HG02884 (cell line): ENCODE results near the gene C11orf91.
"Not testable (repeated sequence)": the region's sequence is repeated elsewhere in the genome, so short reads cannot be mapped to it uniquely, and the experiment has no call there.

Experiments
- ATAC-seq: cut with Tn5 transposase; IDR thresholded peaks from one replicate; pipeline ENCODE4 v1.9.1; 2021; ENCODE audit warnings: mild to moderate bottlenecking, moderate library complexity; ENCODE audit not compliant: unreplicated experiment

C11orf91 gene

DNA sequence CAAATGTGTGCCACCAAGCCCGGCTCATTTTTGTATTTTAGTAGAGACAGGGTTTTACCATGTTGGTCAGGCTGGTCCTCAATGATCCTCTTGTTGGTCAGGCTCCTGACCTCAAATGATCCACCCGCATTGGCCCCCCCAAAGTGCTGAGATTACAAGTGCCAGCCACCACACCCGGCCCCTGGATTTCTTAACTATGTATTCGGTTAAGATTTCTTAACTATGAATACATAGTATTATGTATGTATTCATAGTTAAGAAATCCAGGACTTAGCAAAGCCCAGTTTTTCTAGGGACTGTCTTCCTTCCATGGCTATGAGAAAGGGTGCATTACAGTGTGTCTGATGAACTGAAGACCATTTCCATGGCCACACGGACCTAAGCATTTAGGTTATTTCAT is 1.7 kb downstream of the C11orf91 start:
- no peak for ATAC-seq

DNA sequence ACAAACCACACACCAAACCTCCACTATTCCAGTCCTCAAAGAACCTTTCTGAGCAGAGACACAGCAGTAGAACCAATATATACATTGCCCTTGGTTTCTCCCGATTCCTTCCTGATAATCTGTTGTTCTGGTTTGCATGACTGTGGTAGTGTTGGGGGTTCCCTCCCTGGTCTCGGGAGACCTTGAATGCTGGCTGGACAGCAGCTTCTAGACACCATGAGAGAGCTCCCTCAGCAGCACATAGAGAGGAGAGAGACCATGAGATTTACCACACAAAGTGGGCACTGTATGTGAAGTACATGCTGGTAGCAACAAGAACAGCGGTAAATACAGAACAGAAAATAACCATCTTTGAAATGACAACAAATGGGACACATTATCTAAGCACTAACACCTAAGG is 2.6 kb downstream of the C11orf91 start:
- ATAC-seq, result no peak

DNA sequence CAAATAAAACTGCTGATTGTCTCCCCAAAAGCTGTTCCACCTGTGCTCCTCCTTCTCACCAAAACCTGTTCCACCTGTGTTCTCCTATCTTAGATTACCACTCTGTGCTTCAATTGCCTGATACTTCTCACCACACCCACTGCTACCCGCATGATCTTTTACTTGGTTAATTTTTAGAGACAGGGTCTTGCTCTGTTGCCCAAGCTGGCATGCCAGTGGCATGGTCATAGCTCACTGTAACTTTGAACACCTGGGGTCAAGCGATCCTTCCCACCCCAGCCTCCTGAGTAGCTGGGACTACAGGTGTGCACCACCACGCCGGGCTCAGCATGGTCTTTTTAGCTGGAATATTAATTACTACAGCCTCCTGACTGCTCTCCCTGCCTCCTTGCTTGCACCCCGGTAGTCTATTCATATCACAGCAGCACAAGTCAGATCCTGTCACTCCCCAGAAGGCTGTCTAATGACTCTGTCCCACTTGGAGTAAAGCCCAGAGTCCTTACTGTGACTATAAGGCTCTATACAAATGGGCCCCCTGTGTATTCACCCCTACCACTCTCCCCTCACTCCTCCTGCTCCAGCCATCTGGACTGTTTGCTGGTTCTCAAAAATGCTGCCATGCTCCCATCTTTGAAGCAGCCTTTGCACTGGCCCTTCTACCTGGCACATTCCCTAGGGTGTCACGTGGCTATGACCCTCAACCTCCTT is 3.5 kb downstream of the C11orf91 start:
- ATAC-seq, result no peak

DNA sequence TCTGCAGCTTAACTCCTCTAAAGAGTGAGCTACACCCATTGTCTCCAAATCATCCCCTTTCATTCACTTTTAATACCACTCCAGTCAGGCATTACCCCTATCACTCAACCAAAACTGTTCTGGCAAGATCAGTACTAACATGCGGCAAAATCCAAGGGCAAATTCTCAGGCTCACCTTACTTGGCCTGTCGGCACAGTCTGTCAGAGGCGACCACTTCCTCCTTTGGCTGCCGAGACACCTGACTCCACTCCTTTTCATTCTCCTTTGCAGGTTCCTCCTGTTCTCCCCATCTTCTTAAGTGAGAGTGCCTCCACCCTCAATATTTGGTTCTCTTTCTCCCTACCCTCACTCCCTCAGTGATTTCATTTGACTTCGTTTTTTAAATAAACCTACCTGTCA is 4.2 kb downstream of the C11orf91 start:
- ATAC-seq, result no peak

DNA sequence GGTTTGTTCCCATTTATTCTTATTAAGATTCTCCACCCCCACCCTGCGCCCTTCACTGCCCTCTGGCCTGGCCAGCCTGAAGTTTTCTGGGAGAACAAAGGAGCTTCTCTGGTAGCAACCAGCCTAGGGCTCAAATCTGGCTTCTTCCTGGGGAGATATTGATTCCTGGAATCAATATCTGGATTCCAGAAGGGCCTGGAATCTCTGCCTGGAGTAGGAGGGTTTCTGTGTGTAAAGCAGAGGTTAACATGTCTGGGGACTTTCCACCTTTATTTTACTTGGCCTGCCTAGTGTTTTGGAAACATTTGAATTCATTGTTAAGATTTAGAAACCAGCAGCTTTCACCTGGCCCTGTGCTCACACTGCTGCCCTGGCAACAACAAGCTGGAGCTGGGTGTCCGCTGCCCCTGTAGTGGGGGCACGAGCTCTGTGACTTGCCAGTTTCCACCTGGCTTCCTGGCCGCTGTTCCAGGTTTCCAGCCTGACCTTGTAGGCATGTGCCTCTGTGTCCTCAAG is 5.5 kb downstream of the C11orf91 start:
- ATAC-seq, result no peak

DNA sequence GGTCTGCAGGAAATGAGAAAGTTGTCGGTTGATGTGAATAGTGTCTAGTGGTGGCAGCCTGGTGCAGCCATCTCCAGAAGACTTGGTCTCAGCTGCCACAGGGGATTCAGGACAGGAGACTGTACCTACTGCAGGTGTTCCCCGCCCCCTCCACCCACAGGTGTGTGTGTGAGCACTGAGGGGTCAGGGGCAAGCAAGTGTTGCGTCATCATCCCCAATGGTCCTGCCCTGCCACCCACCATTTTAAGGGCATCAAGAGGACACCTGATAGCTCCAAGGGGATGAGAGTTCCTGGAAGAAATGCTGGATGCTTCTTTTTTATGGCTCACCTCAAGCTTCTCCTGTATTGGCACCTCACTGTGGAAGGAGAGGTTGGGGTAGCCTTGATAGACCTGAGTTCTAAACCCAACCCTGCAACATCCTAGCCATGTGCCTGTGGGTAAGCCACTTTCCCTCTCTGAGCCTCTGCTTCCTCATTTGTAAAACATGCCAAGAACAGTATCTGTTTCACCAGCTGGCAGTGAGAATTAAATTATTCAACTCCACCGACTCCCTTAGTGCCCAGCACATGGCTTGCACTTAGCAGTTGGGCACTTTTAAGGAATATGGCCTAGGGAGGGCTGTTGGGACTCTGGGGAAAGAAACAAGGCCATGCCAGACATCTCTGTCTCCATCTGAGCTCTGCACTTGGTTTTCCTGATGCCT is 6.1 kb downstream of the C11orf91 start:
- ATAC-seq, result no peak

DNA sequence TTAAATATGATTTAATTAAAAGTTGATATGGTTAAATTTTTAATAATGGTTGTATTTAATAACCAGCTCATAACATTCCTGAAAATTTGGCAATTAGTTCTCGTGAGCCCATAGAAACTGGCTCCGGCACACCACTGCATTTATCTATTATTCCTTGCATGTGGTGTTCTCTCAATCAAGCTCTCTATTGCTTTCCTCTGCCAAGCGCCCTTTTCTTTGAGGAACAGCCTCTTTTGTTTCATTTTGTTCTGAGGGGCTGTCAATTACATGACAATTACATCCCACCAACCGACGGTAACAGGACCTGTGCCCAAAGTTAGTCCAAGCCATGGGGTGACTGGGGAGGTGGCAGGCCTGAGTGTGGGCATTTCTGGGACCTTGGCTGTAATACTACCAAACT is 8.1 kb downstream of the C11orf91 start:
- ATAC-seq, result no peak

DNA sequence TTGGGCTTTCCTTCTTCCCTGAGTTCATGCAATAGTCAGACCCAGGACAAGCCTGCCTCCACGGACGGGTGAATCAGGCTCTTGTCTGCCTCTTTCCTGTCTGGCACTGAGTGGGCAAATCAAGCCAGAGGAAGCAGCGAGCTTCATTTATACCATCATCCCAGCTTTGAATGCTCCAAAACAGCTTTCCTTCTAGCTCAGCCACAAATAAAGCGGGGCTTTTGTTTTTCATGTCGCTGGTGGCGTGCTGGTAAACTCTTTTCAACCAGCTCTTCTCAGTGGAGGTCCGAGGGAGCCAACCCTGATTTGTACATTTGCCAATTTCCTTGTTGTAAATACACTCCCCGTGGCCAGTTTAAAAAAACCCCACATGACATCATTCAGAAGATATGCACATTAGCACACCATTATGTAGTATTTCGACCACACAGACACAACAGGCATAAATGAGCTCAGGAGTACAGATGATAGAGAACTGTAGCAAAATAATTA is 8.6 kb downstream of the C11orf91 start:
- ATAC-seq, result no peak

DNA sequence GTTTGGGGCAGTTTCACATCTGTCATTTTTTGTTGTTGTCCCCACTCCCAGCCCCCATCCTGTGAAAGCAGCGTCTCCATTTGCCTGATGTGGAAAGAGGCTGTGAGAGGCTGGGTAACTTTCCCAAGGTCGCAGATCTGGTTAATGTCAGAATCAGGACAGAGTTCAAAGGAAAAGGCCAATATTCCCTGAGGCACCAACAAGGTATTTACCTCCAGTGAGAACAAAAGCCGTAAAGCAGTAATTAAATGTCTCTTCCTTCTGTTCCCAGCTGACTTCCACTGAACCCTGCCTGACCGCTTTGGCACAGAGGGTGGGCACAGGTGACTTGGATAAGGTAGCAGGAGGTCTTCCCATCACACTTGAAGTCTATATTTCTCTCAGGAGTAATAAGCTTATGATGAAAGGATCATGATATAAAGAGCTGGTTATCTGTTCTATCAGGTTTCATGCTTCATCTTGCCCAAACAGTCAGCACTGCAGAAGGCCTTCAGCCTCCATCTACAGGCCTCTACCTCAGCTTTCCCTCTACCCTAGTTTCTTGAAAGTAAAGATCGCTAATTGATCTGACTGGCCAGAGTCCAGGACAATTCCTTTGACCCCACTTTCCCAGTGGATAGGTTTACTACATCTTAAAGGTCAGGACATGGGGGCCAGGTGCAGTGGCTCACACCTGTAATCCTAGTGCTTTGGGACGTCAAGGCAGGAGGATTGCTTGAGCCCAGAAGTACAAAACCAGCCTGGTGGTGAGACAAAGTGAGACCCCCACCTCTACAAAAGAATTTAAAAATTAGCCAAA is 9.4 kb downstream of the C11orf91 start:
- ATAC-seq, result no peak

DNA sequence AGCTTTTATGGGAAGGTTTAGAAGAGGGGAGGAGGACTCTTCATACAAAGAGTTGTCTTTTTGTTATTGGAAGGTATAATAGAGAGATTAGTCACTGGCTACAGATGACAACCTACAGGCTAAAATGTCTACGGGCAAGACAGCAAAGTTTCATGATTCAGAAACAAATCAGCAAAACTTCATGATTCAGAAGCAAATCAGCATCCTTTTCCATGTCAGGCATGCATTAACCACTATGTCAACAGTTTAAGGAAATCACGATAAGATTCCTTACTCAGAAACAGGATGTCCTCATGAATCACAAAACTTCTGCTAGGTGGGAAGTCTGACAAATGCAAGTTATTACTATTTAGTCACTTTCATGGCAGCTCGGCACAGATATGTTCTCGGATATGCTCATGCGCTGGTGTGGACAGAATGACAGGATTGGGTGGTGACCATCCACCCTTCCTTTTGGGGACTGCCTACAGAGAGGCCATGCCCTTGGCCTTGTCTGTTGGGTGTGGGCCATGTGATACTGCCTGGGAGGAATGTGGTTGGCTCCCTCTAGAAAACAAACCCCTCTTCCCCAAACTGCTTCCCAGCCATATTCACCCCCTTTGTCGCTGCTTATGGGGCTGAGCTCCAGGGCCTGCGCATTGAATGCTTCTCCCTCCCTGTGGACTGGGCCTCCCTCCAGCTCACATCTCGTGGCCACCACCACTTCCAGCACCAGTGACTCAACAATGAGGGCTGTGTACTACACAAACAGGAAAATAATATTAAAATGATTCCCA is 10.1 kb downstream of the C11orf91 start:
- no peak for ATAC-seq

DNA sequence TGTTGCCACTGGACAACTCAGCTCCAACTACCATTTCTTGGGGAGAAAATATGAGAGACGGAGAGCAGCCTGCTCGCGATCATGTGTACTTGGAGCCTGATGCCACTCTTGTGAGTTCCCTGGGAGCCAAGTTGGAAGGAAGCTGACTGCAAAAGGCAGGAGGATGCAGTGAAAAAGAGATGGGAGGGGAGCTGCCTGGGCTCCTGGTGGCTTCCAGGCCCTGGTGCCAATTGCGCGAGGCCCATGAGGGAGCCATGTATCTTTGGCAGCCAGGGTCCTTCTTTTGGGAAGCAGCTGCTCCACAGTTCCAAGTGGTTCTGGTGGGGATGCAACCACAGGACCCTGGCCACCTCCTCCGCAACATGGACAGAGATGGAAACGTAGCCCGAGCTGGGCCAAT is 11.1 kb downstream of the C11orf91 start:
- ATAC-seq, result no peak

DNA sequence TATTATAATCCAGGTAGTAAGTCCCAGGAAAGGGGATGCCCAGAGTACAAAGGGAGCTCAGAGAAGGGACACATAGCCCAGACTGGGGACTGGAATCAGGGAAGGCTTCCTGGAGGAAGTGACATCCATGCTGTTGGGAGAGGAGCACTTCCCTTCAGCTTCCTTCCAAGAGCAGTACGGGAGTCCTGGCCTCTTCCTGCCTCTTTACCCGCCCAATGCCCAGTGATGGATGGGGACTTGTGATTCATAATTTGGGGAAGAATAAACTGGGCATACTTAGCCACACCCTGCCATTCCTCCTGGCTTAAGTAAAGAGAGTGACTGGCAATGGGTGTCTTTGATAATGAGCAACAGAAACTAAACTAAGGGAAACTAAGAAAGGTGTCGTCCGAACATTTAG is 11.5 kb downstream of the C11orf91 start:
- no peak for ATAC-seq

DNA sequence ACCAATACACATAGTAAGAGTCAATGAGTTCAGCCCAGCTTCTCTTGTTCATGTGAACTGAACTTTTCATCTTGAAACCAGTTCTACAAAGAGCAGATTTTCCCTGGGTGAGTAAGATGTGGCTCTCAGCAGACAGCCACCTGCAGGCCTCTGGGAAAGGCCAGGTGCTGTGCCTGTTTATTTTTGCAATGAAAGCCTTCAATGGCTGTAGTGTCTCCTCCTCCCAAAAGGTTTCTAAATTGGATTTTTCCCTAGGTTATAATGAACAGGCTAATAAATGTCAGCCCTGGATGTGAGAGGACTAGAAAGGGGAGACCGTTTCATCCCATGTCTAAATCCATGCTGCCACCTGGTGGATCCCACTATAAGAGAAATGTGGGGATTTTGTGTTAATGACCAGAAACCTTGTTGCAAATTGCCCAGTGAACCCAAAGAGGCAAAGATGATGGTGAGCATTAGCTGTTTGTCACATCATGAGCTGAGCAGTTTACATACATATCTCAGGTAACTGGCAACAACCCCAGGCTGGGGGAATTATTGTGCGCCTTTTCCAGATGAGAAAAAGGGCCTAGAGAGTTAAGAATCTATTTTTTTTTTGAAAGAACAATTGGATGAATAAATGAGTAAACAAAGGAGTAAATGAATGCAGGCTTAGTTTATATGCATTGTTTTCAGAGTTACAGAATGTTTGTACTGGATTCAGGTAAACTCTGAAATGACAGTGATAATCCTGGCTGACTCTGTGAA is 12.7 kb downstream of the C11orf91 start:
- ATAC-seq, result no peak

DNA sequence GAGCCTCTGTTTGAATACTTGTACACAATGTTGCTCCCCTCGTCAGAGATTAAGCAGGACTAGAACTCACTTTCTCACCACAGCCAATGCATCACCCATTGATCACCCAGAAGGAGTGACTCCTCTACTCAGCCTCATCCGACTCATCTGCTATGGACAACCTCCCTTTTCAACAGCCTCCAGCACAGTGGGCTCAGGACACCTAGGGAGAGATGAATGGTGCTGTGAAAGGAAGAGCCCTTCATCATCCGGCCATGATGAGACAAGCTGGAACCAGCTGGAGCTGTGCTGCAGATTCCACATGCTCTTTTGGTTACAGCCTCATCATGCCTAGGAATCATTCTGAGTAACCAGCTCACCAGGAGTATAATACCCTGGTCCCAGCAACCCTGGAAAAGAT is 15.5 kb downstream of the C11orf91 start:
- ATAC-seq, result no peak

DNA sequence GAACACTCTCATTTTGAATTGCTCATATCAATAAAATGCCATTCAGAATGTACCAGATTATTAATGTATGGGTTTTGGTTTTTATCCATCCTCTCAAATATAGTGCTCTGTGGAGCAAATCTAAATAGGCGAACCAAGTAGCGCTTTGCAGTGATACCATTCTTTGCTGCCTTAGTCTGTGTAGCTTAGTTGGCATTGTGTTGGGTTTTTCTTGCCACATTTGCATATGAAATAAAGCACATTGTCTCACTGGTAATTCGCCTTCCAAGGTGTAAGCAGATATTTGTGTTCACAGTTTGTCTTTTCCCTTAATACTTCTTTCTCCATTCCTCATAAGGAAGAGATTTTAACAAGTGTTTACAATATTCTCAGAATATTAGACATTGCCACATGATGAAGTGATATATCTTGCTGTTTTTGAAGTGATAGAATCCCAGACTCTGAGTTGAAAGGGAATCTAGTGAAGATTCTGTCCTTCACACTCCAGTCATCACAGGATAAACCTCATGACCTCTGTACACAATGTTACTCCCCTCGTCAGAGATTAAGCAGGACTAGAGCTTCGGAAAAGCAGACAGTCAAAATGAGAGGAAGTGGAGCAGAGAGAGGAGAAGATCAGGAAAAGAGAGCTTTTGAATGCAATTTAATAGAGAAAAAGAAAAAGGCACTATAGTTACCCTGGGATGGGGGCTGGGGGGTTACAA is 16.5 kb downstream of the C11orf91 start:
- no peak for ATAC-seq

DNA sequence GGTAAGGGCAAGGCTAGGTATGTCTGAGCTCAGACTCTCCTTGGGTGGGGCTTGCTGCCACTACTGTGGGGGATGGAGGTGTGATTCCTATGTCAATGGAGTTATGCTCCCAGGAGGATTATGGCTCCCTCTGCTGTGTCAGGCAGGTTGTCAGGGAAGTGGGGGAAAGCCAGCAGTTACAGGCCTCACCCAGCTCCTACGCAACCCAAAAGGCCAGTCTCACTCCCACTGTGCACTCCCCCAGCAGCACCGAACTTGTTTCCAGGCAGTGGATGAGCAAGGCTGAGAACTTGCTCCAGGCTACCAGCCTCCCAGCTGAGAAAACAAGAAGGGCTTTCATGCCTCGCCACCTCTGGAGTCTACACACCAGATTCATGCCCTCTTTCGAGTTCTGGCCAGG is 18.2 kb downstream of the C11orf91 start:
- no peak for ATAC-seq

DNA sequence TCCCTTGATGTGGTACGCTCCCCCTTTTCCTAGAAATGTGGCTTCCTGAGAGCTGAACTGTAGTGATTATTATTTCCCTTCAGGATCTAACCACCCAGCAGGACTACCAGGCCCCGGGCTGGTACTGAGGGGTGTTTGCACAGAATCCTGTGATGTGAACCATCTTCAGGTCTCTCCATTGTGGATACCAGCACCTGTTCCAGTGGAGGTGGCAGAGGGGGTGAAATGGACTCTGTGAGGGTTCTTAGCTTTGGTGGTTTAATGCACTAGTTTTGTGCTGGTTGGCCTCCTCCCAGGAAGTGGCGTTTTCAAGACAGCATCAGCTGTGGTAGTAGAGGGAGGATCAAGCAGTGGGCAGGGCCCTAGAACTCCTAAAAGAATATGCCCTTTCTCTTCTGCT is 18.6 kb downstream of the C11orf91 start:
- ATAC-seq, result no peak

DNA sequence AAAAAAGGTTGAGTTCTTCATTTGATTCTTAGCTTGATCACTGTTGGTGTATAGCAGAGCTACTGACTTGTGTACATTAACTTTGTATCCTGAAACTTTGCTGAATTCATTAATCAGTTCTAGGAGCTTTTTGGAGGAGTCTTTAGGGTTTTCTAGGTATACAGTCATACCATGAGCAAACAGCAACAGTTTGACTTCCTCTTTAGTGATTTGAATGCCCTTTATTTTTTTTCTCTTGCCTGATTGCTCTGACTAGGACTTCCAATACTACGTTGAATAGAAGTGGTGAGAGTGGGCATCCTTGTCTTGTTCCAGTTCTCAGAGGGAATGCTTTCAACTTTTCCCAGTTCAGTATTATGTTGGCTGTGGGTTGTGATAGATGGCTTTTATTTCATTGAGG is 22.0 kb downstream of the C11orf91 start:
- ATAC-seq, result not testable (repeated sequence)

DNA sequence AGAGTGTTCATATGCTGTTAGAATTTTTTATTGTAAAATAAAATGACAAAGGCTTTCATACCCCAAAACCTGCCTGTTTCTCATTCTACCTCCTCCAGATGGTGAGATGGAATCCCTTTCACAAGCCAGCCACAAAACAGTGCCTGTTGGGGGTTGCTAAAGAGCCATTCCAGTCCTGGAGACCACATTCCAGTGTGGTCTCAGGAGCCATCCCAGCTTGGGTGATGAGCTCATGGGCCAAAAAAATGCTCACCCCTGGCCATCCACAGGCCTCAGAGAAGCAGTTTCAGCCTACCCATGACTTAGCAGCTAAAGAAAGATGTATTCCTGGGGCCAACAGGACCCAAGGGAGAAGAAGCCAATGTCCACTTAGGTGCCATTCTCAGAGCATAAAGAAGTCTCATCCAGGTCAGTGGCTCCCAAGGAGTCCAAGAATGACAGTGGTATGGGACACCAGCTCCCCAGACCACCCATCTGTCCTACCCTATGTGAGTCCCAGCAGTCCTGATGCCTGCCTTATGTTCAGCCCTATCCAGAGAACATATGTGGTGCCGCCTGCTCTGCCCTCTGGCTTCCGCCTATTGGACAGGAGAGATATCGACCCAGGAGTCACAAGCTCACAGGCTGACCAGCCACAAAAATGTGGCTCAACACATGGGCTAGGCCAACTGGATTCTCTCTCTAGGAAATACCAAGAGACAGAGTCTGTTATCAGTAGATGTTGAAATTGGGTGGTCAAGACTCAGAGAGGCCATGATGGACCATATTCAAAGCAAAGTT is 26.4 kb downstream of the C11orf91 start:
- ATAC-seq, result no peak
